Astrocyte of the spinal cord (primary cell): ENCODE results near the gene OR2L2.
"Not testable (repeated sequence)": the region's sequence is repeated elsewhere in the genome, so short reads cannot be mapped to it uniquely, and the experiment has no call there.

Experiments
- DNase-seq: peaks from one replicate; pipeline ENCODE4 v3.0.0; 2011; ENCODE audit warnings: low read depth, low spot score
- H3K4me3 ChIP-seq: 2 replicates; pipeline ENCODE4 v1.5.1; 2011; ENCODE audit warnings: low read depth, mild to moderate bottlenecking, low read length, moderate library complexity
- CTCF ChIP-seq: IDR thresholded peaks from 2 replicates; pipeline ENCODE4 v1.5.1; 2012; ENCODE audit warnings: low read depth, mild to moderate bottlenecking, low read length, inconsistent platforms
- in situ Hi-C: cut with HindIII; loops from 2 replicates; pipeline ENCODE4 v1.10.0; 2017; ENCODE audit warnings: low sequenced_read_pairs

The OR2L2 gene

GRCh38 chr1:248065071-248065470 is 35.2 kb downstream of the OR2L2 start:
- in situ Hi-C loops: no loop called here
- H3K4me3 ChIP-seq: no peak overlapping the region
- no peak for TF ChIP-seq CTCF
- no peak for DNase-seq

- in situ Hi-C loops: no loop called here
- DNase-seq: no peak
- no peak overlapping the region for H3K4me3 ChIP-seq
- no peak for TF ChIP-seq CTCF
These were observed 35.7 kb downstream of the OR2L2 start for GRCh38 chr1:248065604-248066003.

- DNase-seq, H3K4me3 ChIP-seq, in situ Hi-C loops: not testable (repeated sequence)
These were observed 54.0 kb downstream of the OR2L2 start for GRCh38 chr1:248083864-248084263.
